ENCODE data around the gene C1orf94. TPM values are rescaled to one million over a fixed set of nuclear protein-coding genes. Genes with fewer than 3 reads are reported as not detected.

C1orf94 gene
- total and polyA plus RNA-seq, 11 donors = not detected

GRCh38 chr1:34164771-34165391 lies 11.8 kb upstream of the C1orf94 start, which contains the start of gene CSMD2:
Gene CSMD2 (minus strand): TSS chr1:34165230. CDS start chr1:34165097, 133 bp downstream.
- TF ChIP-seq, protein P1, sequence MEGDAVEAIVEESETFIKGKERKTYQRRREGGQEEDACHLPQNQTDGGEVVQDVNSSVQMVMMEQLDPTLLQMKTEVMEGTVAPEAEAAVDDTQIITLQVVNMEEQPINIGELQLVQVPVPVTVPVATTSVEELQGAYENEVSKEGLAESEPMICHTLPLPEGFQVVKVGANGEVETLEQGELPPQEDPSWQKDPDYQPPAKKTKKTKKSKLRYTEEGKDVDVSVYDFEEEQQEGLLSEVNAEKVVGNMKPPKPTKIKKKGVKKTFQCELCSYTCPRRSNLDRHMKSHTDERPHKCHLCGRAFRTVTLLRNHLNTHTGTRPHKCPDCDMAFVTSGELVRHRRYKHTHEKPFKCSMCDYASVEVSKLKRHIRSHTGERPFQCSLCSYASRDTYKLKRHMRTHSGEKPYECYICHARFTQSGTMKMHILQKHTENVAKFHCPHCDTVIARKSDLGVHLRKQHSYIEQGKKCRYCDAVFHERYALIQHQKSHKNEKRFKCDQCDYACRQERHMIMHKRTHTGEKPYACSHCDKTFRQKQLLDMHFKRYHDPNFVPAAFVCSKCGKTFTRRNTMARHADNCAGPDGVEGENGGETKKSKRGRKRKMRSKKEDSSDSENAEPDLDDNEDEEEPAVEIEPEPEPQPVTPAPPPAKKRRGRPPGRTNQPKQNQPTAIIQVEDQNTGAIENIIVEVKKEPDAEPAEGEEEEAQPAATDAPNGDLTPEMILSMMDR (IDR thresholded peaks at IDR 0.05) = no peak
- no peak for TF ChIP-seq POLR2A (IDR thresholded peaks at IDR 0.05)
- DNase-seq = peak in 2 of 5 donors; percentile 29 to 64
- Histone ChIP-seq H3K36me3 (no peaks in the 10 kb centered on the region), H3K4me1 (peaks cover 2 to 42% (median 18%) of the 10 kb centered on the region in 12 donors), H3K27ac (no peak within 1 kb of the TSS), H3K27me3 (peaks cover 8 to 92% (median 63%) of the 10 kb centered on the region in 9 donors), H3K9me3 (no peaks in the 10 kb centered on the region), H3K4me3 (peak within 1 kb of the TSS; percentile 18 to 56 (median 42))
- WGBS, 4 donors = 1 to 2% (median 1%) methylated on average over 33 to 78 of the region's 78 CpGs
- ATAC-seq = peak in 2 of 4 donors; percentile 33
- intact Hi-C loops (cut with DNase I) = loop anchor here in 7 of 10 donors (5.0 to 10.0 kb wide), 7 partner anchors 290 to 533 kb away; no protein-coding TSS in a partner anchor

- Histone ChIP-seq H3K4me3 (peak overlapping the region in 11 of 12 donors; percentile 18 to 56 (median 42)), H3K9me3 (no peaks in the 10 kb centered on the region), H3K27ac (no peak overlapping the region), H3K36me3 (no peaks in the 10 kb centered on the region), H3K4me1 (peaks cover 2 to 42% (median 18%) of the 10 kb centered on the region in 12 donors), H3K27me3 (peaks cover 8 to 93% (median 63%) of the 10 kb centered on the region in 9 donors)
- WGBS, 4 donors = 0 to 4% (median 2%) methylated on average over 10 to 13 of the region's 13 CpGs
- no peak for DNase-seq
- intact Hi-C loops (cut with DNase I) = loop anchor here in 5 of 10 donors (10.0 kb wide), 4 partner anchors 291 to 531 kb away; no protein-coding TSS in a partner anchor
- TF ChIP-seq, protein P1 (IDR thresholded peaks at IDR 0.05) = no peak
- TF ChIP-seq POLR2A (IDR thresholded peaks at IDR 0.05) = no peak
- no peak for ATAC-seq
Measured at GRCh38 chr1:34165422-34165921, 11.2 kb upstream of the C1orf94 start.

DNA sequence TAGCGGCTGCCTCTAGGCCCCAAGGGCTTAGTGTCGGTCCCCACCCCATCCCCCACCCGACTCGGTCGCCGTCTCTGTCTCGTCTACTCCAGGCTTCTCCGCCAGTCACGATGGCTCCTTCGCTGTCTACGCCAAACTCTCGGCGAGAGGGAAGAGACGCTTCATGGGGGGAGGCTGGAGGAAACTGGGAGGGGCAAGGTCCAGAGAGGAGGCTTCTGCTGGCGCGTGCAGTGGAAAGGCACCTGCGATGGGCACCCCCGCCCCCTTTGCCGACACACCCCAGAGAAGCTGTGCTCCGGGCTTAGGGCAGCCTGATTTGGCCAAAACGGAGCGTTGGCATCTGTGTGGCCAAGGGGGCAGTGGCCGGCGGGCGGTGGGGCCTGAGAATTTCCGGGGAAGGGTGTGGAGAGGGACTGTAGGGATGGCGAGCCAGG lies 10.5 kb upstream of the C1orf94 start:
- WGBS, 4 donors = 1 to 3% (median 2%) methylated on average over 20 to 27 of the region's 27 CpGs
- intact Hi-C loops (cut with DNase I) = loop anchor here in 5 of 10 donors (10.0 kb wide), 4 partner anchors 291 to 531 kb away; no protein-coding TSS in a partner anchor
- H3K4me3 ChIP-seq = peak overlapping the region in 4 of 12 donors; percentile 1 to 22 (median 18)
- DNase-seq = no peak
- H3K9me3 ChIP-seq = no peaks in the 10 kb centered on the region
- H3K27ac ChIP-seq = no peak overlapping the region
- peaks cover 2 to 42% (median 18%) of the 10 kb centered on the region in 12 donors for H3K4me1 ChIP-seq
- no peaks in the 10 kb centered on the region for H3K36me3 ChIP-seq
- TF ChIP-seq, protein P1 (IDR thresholded peaks at IDR 0.05) = no peak
- TF ChIP-seq POLR2A (IDR thresholded peaks at IDR 0.05) = no peak
- peaks cover 8 to 90% (median 60%) of the 10 kb centered on the region in 9 donors for H3K27me3 ChIP-seq
- ATAC-seq = no peak
